ENCODE measurements around the gene ZFHX3.

The ZFHX3 gene

GRCh38 chr16:72969812-72970211 lies 78.1 kb downstream of the ZFHX3 start:
- no peak for DNase-seq

- no peak for DNase-seq
Observed at GRCh38 chr16:72969146-72969545, 78.8 kb downstream of the ZFHX3 start.

DNA sequence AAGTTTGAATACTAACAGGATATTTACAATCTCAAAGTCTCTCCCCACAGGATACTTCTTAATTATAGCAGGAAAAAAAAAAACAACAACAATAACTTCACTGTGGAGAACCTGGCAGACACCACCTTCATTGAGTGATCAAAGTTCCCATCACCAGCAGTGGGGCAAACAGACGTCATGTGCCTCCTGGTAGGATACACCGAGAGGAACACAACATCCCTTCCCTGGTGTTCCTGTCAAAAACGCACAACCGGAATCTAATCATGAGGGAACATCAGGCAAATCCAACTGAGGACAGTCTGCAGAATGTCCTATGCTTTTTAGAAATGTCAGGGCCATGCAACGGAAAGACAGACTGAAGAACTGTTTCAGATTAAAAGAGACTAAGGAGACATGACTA lies 80.0 kb downstream of the ZFHX3 start:
- DNase-seq = no peak

DNA sequence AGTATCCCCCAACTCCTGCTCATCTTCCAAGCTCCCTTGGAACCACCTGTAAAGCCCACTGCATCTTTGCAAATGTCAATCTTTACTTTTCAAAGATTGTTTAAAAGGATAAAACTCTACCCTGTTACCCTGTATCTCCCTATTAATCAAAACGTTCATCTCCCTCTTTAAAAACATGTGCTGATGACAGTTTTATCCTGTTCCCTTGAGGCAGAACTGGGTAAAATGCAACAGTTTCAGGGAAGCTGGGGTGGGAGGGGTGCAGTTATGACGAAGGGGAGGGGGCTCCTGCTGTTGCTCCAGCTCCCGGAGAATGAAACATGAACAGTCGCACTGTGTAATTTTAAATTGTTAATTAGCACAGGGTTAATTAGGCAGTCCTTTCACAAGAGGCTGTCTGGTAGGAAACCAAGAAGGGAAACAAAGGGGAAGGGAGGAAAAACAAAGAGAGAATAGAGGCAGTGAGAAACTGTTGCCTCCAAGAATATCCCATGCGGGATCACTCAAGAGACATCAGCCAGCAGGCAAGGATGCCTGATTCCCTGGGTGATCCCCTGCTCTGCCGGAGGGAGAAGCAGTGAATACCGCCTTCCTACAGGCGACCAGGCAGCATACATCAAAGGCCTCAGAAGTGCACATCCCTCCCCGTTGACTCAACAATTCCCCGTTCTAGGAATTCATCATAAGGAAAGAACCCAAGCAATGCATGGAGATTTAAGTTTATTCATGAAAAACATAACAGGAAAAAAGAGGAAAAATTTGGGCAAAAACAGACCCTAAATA lies 84.2 kb downstream of the ZFHX3 start:
- no peak for DNase-seq

- no peak for DNase-seq
Observed at GRCh38 chr16:72962347-72962746, 85.6 kb downstream of the ZFHX3 start.

DNA sequence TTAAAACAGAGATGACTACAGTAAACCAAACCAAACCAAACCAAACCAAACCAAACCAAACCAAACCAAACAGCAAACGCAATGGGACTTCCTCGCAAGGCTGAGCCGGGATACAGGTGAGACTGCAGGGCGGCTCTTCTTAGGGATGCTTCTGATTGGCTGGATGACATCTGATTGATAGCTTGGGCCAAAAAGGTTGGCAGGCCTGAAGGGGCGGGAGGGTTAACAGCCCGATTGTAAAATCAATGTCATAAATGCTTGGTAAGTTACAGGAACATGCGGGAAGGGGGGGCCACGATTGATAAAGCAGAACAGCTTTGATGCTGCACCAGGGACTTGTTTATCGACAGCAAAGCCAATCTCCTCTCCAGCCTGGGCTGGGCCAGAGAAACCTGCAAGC lies 86.1 kb downstream of the ZFHX3 start:
- DNase-seq = no peak

DNA sequence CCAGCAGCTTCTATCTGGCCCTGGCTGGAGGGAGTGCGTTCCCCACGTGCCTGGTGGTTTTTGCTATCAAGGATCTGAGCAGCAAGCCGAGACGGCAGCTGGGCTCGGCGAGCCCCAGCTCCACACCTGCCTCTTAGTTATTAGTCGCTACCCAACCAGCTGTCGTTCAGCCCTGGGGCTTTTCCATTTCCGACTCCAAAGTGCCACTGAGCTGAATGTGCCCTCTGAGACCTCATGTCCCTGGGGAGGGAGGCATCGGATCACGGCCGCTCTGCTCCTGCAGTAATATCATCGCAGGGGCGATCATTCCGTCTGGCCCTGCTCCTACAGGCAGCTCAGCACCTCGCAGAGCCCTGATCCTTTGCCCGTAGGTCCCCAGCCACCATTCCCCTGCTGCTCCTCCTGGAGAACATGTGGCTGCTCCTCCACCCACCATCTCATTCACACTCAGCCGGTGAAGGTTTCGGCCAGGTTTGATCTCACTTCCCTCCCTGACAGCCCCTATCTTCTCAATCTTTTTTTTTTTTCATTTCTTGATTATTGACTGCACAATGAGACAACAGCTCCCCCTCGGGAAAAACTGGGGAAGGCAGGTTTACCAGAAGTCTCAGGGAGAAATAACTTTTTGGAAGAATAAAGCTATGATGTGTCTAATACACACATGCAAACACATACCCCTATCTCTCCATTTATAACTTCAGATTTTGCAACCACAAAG lies 86.7 kb downstream of the ZFHX3 start:
- peak; percentile 22 for DNase-seq

DNA sequence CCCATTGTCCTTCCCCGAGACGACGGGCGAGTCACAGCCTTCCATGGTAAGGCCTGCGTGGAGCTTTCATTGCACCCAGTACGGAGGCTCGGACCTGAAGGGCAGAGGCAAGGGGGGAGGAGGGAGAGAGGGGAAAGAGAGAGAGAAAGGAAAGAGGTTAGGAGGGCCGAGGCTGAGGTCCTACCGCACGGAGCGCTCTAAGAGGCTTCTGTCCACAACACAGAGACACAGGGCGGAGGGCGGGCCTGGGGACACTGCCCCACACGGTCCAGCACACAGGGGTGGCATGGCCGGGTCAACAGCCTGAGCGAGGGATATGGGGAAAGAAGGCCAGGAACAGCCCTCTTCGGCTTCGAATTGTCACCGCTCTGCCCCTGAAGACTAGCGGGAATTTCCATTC lies 87.8 kb downstream of the ZFHX3 start:
- no peak for DNase-seq

- DNase-seq = no peak
Observed at GRCh38 chr16:72959301-72959996, 88.5 kb downstream of the ZFHX3 start.

DNA sequence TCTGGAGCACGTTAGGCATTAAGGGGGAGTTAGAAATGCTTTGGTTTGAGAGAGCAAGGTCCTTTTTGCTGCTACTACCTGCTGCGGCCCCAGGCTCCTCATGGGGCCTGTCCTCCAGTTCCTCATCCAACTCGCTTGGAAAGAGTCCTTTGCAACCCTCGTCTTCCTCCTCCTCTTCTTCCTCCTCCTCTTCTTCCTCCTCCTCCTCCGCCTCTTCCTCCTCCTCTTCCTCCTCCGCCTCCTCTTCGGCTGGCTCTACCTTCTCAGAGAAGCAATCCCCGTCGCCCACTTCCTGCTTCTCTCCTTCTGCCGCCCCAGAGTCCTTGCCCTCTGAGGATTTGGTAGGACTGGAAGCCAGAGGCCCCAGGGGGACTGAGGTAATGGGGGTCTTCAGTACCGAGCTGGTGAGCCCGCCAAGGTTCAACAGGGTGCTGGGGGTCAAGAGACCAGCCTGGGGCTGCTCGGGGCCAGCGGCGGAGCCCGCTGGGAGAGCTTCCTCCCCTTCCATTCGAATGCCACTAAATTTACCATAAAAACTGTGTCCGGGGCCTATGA lies 89.3 kb downstream of the ZFHX3 start:
- DNase-seq = no peak

GRCh38 chr16:72957303-72958277 lies 90.3 kb downstream of the ZFHX3 start:
- DNase-seq = no peak

DNA sequence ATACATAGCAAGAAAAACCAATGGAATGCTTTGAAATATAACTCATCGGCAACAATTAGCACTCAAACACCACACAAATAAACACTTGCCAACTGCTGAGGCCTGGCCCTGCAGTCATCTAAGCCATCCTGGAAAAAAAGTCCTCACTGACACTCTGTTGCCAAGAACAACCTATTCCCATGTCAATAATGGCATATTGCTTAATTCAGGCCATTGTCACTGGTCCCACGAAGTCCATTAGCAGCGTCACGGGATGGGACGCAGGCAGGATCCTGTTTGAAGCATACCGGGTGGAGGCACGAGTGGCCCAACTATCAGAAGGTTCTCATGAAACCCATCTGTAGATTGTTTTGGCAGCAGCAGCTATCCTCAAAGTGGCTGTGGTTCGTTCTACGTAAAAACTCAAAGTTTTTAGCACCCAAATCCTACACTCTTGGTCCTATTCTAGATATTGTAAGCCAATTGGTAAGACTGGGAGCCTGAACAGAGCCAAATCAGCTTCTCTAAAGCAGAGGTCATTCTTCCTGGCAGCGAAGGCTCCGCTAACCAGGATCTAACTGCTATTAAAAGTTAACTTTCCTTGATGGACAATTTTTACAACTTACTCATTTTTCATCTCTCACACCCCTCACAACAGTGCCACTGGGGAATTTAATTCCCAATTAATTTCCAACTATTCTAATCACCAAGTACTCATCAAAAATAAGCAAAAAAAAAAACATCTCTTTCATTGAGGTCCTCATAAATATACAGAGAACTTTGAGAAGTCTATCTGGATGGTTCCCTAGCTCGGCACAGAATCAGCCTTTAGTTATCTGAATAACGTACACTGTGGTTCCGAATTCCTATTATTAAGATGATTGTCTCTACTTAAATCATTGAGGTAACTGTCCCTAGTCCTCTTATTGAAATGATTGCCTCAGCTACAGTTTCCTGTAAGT lies 91.5 kb downstream of the ZFHX3 start:
- no peak for DNase-seq

- DNase-seq = no peak
Observed at GRCh38 chr16:72952811-72953271, 95.1 kb downstream of the ZFHX3 start.

DNA sequence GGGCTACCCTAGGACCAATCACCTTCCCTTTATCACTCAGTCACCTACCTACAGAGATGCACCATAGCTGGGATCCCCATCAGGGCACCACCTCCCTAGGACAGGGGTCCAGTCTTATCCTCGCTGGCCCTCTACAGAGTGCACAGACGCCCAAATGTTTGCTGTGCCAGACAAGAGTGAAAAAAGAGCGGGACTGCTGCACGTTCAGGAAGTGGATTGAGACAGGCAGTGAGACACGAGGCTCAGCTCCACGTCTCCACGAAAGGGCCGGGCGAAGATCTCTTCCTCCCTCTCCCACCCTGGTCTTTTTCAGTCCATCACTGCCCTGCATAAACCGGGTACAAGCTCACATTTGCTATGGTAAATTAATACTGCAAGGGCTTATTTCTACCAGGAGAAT lies 95.5 kb downstream of the ZFHX3 start:
- no peak for DNase-seq

- no peak for DNase-seq
Observed at GRCh38 chr16:72951916-72952315, 96.0 kb downstream of the ZFHX3 start.

- no peak for DNase-seq
Observed at GRCh38 chr16:72950669-72951068, 97.3 kb downstream of the ZFHX3 start.

DNA sequence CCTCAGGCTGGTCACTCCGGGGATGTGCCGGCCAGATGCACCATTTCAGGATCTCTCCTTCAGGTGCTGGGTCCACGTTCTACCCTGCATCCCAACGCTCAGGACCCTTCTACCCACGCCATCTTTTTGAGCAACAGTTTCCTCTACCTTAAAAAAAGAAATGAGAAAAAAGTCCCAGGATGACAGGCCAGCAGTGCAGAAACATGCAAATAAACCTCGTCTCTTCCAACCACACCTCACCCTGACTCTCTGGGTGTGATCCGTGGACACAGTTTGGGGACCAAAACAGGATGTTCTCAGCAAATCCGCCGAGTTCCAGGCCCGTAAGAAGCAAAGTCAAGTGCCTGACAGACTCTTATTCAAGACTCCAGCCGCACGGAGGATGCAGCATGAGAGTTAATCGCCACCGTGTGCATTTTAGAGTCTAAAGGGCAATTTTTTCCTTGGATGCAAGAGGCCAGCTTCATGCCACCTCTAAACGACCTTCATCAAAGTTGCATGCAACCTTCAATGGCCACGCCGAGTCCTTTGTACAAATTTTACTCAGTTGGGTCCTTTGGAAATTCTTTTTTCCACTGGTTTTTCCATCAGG lies 99.6 kb downstream of the ZFHX3 start:
- DNase-seq = no peak

DNA sequence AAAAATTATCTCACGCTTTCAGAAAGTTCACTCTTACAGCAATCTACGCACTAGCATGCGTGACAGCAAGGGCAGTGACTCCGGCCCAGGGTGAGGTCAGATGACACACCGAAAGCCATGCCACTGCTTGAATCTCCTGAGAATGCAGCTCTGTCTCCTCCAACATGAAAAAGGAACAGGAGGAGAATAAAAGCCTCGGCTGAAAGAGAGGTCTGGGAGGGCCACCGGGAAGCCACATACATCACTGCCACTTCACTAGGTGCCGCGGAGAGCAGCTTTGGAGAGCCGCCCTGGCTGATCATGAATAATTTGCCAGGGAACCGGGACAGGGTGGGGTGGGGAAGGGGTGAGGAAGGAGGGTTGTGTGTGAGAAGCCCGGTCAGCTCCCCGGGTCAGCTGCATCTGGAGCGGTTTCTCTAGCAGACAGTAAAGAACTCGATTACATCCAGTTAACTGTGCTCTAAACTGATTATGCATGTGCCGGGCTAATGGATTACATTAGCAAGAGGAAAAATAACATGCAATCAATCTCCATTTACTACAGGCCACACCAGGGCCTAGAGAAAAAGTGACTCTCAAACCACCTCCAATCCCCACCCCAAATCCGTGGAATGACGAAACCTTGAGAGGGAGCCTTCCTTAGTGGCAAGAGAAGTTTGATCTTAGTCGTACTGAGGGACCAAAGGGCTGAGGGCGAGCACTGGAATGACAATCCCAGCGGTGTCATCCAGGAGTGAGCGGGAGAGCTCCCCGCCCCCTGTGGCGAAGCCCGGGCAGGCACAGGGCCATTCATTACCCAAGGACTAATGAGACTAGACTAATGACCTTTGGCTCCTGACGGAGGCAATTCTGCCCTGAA lies 100.3 kb downstream of the ZFHX3 start:
- DNase-seq = no peak

DNA sequence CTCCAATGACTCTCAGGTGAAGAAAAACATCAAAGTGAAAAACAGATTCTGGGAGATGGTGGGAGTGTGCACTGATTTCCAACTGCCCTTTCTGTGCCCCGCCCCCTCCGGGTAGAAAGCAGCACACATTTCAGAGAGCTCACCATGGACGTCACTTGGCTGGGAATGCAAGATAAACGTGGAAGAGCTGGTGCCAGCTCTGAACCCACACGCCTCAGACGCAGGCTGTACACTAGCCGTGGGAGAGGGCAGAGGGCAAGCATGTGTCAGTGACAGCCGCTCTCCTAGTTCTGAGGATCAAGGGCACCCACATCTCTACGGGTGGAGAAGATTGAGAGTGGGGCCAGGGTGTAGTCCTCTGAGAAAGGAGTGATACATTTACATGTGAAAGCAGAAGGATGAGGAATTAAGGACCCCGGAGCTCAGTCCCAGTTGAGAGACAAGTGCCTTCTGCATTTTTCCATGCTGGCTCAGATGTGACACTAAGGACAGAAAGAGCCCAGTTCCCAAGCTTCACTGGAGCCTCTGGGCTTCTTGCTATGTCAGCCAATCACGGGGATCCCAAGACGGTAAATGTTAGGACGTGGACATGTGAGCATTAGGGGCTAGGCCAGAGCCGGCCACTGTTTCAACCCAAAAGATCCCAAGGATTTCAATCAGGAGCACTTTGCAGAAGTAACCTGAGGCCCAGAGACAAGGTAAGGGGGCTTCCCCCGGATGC lies 101.3 kb downstream of the ZFHX3 start:
- DNase-seq = no peak
